Uterus (tissue), 4 donors: ENCODE measurements around the gene MEGF9. TPM values are rescaled to one million over a fixed set of nuclear protein-coding genes. Genes with fewer than 3 reads are reported as not detected.

Experiments
- DNase-seq, 2 donors: peaks; one replicate each; pipeline ENCODE4 v3.0.0-alpha.2; 2019 to 2020
- H3K27ac ChIP-seq, 2 donors: fragments of 200-600 bp; sonication (generic); 1 replicate in 1 of 2; 2 replicates in 1 of 2; pipeline ENCODE4 v1.5.1; 2016 to 2018
- H3K27me3 ChIP-seq, 2 donors: fragments of 200-600 bp; sonication (generic); one replicate each; pipeline ENCODE4 v1.5.1; 2018 to 2019; ENCODE audit warnings: control low read depth in 1 of 2
- H3K36me3 ChIP-seq, 2 donors: fragments of 200-600 bp; sonication (generic); one replicate each; pipeline ENCODE4 v1.5.1; 2019; ENCODE audit warnings: control low read depth in 1 of 2
- H3K4me1 ChIP-seq, 2 donors: fragments of 200-600 bp; sonication (generic); one replicate each; pipeline ENCODE4 v1.5.1; 2018 to 2019; ENCODE audit warnings: control low read depth in 1 of 2
- H3K4me3 ChIP-seq, 2 donors: fragments of 200-600 bp; sonication (generic); 1 replicate in 1 of 2; 2 replicates in 1 of 2; pipeline ENCODE4 v1.5.1; 2018 to 2019; ENCODE audit warnings: mild to moderate bottlenecking in 1 of 2
- H3K9me3 ChIP-seq, 2 donors: fragments of 200-600 bp; sonication (generic); one replicate each; pipeline ENCODE4 v1.5.1; 2019; ENCODE audit warnings: control low read depth in 1 of 2
- POLR2A ChIP-seq, 2 donors: fragments of 450-650 bp; IDR thresholded peaks; one replicate each; pipeline ENCODE4 v1.6.1; 2016; ENCODE audit warnings: antibody characterized with exemption in 2 of 2, mild to moderate bottlenecking in 1 of 2, moderate library complexity in 1 of 2
- intact Hi-C: fragments of 100-400 bp; cut with DNase I; formaldehyde crosslinking; loops from one replicate; pipeline ENCODE4 v1.15.1; 2023; ENCODE audit warnings: low total_unique reads
- total RNA-seq, 4 donors: library from RNA; depleted of rRNA in 3 of 4; stranded (reverse); fragments of >200 nt in 3 of 4; gene quantifications; one replicate each; pipeline versions ENCODE4 v1.1.0 to v1.2.4, GENCODE V29; 2014 to 2023
- TF ChIP-seq, protein P1 (sequence below), 4 experiments: fragments of 200-600 bp in 2 of 4; fragments of 450-650 bp in 2 of 4; sonication (generic) in 2 of 4; IDR thresholded peaks; one replicate each; pipeline ENCODE4 v1.5.1; 2016 to 2019; ENCODE audit warnings: antibody characterized with exemption in 4 of 4, mild to moderate bottlenecking in 2 of 4, moderate library complexity in 1 of 4
- donor health status: DM: yes; HTN: yes; CAD: no.

MEGF9 gene
- total RNA-seq, 4 donors from 2014 or later: 6.1 to 16.2 (median 13.1) TPM

DNA sequence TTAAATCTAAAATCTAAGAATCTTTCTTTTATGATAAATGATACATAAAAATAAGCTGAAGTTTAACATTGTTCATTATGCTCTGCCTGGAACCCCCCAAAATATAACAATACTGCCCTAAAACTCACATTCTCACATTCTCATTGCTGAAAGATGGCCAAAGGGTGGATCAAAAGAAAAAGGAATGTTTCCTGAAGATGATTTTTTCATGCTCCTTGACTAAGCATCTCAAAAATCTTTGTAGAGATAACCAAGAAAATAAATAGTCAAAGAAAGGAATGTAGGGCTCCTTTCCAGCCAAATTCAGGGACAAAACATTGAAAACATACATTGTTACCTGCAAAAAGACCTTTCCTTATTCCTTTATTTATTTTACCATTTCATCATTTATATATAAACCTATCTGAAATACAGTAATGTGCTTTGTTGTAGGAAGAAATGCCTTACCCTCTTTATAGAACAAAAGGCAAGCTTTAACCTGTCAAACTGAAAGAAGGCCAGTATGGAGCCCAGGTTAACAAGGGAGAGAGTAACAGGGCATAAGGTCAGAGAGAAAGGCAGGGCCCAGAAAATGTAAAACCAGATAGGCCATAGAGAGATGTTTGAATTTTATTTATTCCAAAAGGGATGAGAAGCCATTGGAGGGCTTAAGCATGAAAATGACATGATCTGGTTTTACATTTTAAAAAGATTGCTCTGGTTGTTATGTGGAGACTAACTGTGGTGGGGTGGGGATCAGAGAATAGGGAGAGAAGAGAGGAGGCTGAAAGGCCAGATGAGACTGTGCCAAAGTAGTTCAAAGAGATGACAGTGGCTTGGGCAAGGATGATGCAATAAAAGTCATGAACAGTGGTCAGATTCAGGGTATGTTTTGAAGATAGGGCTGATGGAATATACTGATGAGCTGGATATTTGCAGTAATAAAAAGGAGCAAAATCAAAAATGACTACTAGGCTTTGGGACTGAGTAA lies 97.0 kb downstream of the MEGF9 start:
- intact Hi-C loops: no loop called here
- Histone ChIP-seq H3K4me3 (no peak overlapping the region), H3K36me3 (no peaks in the 10 kb centered on the region), H3K27me3 (no peaks in the 10 kb centered on the region), H3K9me3 (no peaks in the 10 kb centered on the region), H3K4me1 (no peaks in the 10 kb centered on the region), H3K27ac (no peak overlapping the region)
- no peak for DNase-seq
- TF ChIP-seq, protein P1, sequence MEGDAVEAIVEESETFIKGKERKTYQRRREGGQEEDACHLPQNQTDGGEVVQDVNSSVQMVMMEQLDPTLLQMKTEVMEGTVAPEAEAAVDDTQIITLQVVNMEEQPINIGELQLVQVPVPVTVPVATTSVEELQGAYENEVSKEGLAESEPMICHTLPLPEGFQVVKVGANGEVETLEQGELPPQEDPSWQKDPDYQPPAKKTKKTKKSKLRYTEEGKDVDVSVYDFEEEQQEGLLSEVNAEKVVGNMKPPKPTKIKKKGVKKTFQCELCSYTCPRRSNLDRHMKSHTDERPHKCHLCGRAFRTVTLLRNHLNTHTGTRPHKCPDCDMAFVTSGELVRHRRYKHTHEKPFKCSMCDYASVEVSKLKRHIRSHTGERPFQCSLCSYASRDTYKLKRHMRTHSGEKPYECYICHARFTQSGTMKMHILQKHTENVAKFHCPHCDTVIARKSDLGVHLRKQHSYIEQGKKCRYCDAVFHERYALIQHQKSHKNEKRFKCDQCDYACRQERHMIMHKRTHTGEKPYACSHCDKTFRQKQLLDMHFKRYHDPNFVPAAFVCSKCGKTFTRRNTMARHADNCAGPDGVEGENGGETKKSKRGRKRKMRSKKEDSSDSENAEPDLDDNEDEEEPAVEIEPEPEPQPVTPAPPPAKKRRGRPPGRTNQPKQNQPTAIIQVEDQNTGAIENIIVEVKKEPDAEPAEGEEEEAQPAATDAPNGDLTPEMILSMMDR (IDR thresholded peaks at IDR 0.05): no peak
- TF ChIP-seq POLR2A (IDR thresholded peaks at IDR 0.05): no peak

DNA sequence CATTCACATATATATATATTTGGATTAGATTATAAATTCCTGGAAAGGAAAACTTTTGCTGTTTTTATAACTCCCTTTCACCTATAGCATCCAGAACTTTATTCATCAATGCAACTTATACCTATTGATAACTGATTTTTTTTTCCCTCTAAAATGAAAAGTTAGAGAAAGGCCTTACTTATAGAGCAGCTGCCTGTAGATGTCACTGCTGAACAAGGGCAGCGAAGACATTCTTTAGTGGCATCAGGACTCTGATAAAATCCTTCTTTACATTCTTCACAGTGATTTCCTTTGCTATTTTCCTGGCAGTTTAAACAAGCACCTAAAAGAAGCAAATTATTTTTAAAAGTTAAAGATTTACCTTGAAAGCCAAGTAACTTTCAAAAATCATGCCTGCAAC lies 102.1 kb downstream of the MEGF9 start:
- Histone ChIP-seq H3K4me3 (no peak overlapping the region), H3K36me3 (no peaks in the 10 kb centered on the region), H3K27ac (no peak overlapping the region), H3K27me3 (no peaks in the 10 kb centered on the region), H3K9me3 (no peaks in the 10 kb centered on the region), H3K4me1 (no peaks in the 10 kb centered on the region)
- intact Hi-C loops: no loop called here
- TF ChIP-seq, protein P1 (IDR thresholded peaks at IDR 0.05): no peak
- no peak for TF ChIP-seq POLR2A (IDR thresholded peaks at IDR 0.05)
- no peak for DNase-seq

DNA sequence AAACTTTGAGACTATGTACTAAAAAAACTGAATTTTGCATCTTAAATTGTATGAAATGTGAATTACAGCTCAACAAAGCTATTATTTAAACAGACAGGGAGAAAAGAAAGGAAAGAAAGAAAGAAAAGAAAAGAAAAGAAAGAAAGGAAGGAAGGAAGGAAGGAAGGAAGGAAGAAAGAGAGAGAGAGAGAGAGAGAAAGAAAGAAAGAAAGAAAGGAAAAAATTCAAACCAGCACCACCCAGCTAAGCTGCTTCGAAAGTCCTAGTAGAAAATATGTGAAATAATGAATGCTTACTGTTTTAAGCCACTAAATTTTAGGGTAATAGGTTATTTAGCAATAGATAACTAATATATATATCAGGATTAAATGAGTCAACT lies 102.6 kb downstream of the MEGF9 start:
- H3K9me3 ChIP-seq: no peaks in the 10 kb centered on the region
- no peaks in the 10 kb centered on the region for H3K4me1 ChIP-seq
- no peak overlapping the region for H3K4me3 ChIP-seq
- H3K36me3 ChIP-seq: no peaks in the 10 kb centered on the region
- no peak overlapping the region for H3K27ac ChIP-seq
- TF ChIP-seq, protein P1 (IDR thresholded peaks at IDR 0.05): no peak
- no peak for TF ChIP-seq POLR2A (IDR thresholded peaks at IDR 0.05)
- no peak for DNase-seq
- H3K27me3 ChIP-seq: no peaks in the 10 kb centered on the region
- intact Hi-C loops: no loop called here

DNA sequence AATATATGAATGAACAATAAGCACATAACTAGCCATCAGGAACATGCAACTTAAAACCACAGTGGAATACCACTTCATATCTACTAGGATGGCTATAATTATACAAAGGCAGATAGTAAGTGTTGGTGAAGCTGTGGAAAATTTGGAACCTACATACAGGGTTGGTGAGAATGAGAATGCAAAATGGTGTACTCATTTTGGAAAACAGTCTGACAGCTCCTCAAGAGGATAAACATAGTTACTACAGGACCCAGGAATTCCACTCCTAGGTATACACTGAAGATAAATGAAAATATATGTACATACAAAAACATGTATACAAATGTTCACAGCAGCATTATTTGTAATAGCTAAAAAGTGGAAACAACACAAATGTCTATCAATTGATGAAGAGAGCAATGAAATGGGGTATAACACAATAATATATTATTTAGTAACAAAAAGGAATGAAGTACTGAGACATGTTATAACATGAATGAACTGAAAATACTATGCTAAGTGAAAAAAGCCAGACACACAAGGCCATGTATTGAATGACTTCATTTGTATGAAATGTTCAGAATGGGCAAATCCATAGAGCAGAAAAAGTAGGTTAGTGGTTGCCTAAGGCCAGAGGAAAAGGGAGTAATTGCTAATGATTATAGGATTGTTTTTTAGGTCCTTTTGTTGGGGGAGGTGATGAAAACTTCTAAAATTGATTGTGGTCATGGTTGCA lies 103.1 kb downstream of the MEGF9 start:
- intact Hi-C loops: no loop called here
- TF ChIP-seq, protein P1 (IDR thresholded peaks at IDR 0.05): no peak
- no peak for TF ChIP-seq POLR2A (IDR thresholded peaks at IDR 0.05)

DNA sequence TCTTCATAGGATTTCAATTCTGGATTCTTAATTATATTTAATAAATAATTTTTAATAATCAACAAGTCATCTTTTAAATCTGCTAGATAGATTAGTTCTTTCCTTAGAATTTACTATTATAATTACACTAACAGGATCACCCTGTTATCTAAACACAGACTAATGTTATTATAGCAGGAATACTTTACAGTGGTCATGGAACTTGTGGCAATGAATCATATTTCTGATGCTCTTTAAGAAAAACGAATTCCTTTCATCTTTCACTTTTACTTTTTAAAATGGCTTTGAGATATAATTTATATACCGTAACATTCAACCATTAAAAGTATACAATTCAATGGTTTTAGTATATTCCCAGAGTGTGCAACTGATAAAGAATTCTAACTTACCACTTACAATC lies 104.6 kb downstream of the MEGF9 start:
- Histone ChIP-seq H3K4me3 (no peak overlapping the region), H3K27ac (no peak overlapping the region), H3K9me3 (no peaks in the 10 kb centered on the region), H3K4me1 (no peaks in the 10 kb centered on the region), H3K27me3 (no peaks in the 10 kb centered on the region), H3K36me3 (no peaks in the 10 kb centered on the region)
- intact Hi-C loops: no loop called here
- TF ChIP-seq, protein P1 (IDR thresholded peaks at IDR 0.05): no peak
- TF ChIP-seq POLR2A (IDR thresholded peaks at IDR 0.05): no peak
- no peak for DNase-seq

More for the DNA sequence above, 103.1 kb downstream of the MEGF9 start:
- Histone ChIP-seq H3K4me1 (no peaks in the 10 kb centered on the region), H3K4me3 (no peak overlapping the region), H3K9me3 (no peaks in the 10 kb centered on the region), H3K27ac (no peak overlapping the region), H3K36me3 (no peaks in the 10 kb centered on the region), H3K27me3 (no peaks in the 10 kb centered on the region)
- no peak for DNase-seq
